GM12892 (cell line): ENCODE data around the gene AP1B1.
A peak's percentile ranks its signal among the peaks of the same experiment; 100 is the strongest.

Experiments used
- DNase-seq: peaks from one replicate; pipeline ENCODE4 v3.0.0; 2011; ENCODE audit not compliant: insufficient read length
- FAIRE-seq: peaks from 2 replicates; lab custom pipeline; 2011; peaks lifted over from hg19 to GRCh38; lab: Jason Lieb, UNC
- POLR2A ChIP-seq: IDR thresholded peaks from 2 replicates; pipeline ENCODE4 v1.6.1; 2011; ENCODE audit warnings: low read depth, low read length, control low read depth
- POLR2AphosphoS5 ChIP-seq: IDR thresholded peaks from 2 replicates; pipeline ENCODE4 v1.6.1; 2011; ENCODE audit warnings: low read depth, low read length, control low read depth
- TAF1 ChIP-seq: IDR thresholded peaks from 2 replicates; pipeline ENCODE4 v1.6.1; 2011; ENCODE audit warnings: low read depth, mild to moderate bottlenecking, control low read depth, low read length, borderline replicate concordance

The AP1B1 gene

GRCh38 chr22:29400576-29400975 is 12.2 kb upstream of the AP1B1 start:
- DNase-seq (no peak), FAIRE-seq (no peak)
- TF ChIP-seq TAF1 (no peak), POLR2A (no peak), POLR2AphosphoS5 (no peak)

- FAIRE-seq (no peak), DNase-seq (no peak)
- no peak for TF ChIP-seq POLR2AphosphoS5
- TF ChIP-seq POLR2A: no peak
- no peak for TF ChIP-seq TAF1
These were observed 9.4 kb upstream of the AP1B1 start for GRCh38 chr22:29397791-29398190.

- DNase-seq: no peak
These were observed 7.8 kb upstream of the AP1B1 start for GRCh38 chr22:29396126-29396525.

GRCh38 chr22:29394931-29395581 is 6.7 kb upstream of the AP1B1 start:
- peak; percentile 62 for DNase-seq
- peak; percentile 78 for FAIRE-seq
- TF ChIP-seq POLR2AphosphoS5: no peak
- no peak for TF ChIP-seq POLR2A
- TF ChIP-seq TAF1: no peak

More at GRCh38 chr22:29396126-29396525, 7.8 kb upstream of the AP1B1 start:
- FAIRE-seq: no peak
- TF ChIP-seq TAF1 (no peak), POLR2A (no peak), POLR2AphosphoS5 (no peak)

GRCh38 chr22:29393019-29393608 is 4.7 kb upstream of the AP1B1 start:
- no peak for DNase-seq
- FAIRE-seq: no peak
- TF ChIP-seq POLR2AphosphoS5 (no peak), POLR2A (no peak), TAF1 (no peak)

GRCh38 chr22:29391546-29391945 is 3.2 kb upstream of the AP1B1 start:
- no peak for FAIRE-seq
- TF ChIP-seq POLR2AphosphoS5 (no peak), TAF1 (no peak), POLR2A (no peak)
- no peak for DNase-seq

- TF ChIP-seq POLR2AphosphoS5: no peak
- TF ChIP-seq TAF1: no peak
- no peak for TF ChIP-seq POLR2A
- no peak for DNase-seq
These were observed 1.9 kb upstream of the AP1B1 start for GRCh38 chr22:29390270-29390669.

GRCh38 chr22:29388759-29389090 is 355 bp upstream of the AP1B1 start:
- no peak for TF ChIP-seq POLR2AphosphoS5
- TF ChIP-seq POLR2A: no peak
- no peak for TF ChIP-seq TAF1
- DNase-seq (no peak), FAIRE-seq (no peak)

More at GRCh38 chr22:29390270-29390669, 1.9 kb upstream of the AP1B1 start:
- FAIRE-seq: no peak

GRCh38 chr22:29386708-29387107 is 1.7 kb downstream of the AP1B1 start:
- TF ChIP-seq POLR2A: no peak
- TF ChIP-seq POLR2AphosphoS5: no peak
- no peak for TF ChIP-seq TAF1

GRCh38 chr22:29385748-29386147 is 2.6 kb downstream of the AP1B1 start:
- DNase-seq (peak; percentile 32), FAIRE-seq (peak; percentile 94)
- TF ChIP-seq POLR2AphosphoS5: no peak
- no peak for TF ChIP-seq TAF1
- TF ChIP-seq POLR2A: no peak

More at GRCh38 chr22:29386708-29387107, 1.7 kb downstream of the AP1B1 start:
- FAIRE-seq (no peak), DNase-seq (no peak)

- FAIRE-seq (peak; percentile 17), DNase-seq (no peak)
- no peak for TF ChIP-seq TAF1
- no peak for TF ChIP-seq POLR2A
- TF ChIP-seq POLR2AphosphoS5: no peak
These were observed 3.1 kb downstream of the AP1B1 start for GRCh38 chr22:29385151-29385704.
